Activated CD8-positive, alpha-beta T cell treated with anti-CD3 and anti-CD28 coated beads for 36 hours (primary cell): ENCODE results near the gene TCHHL1. TPM values are rescaled to one million over a fixed set of nuclear protein-coding genes. Genes with fewer than 3 reads are reported as not detected.

Experiments used
- ATAC-seq: fragments of 200-7000 bp; cut with Tn5 transposase; one replicate; pipeline ENCODE4 v1.10.0; 2021; ENCODE audit warnings: mild to moderate bottlenecking, moderate library complexity
- CTCF ChIA-PET: fragments of 350-600 bp; sonication (Branson Sonifier 250); formaldehyde crosslinking; loops from one replicate; lab custom pipeline; 2021; ENCODE audit warnings: antibody characterized with exemption; lab: Charles Lee
- POLR2A ChIA-PET: fragments of 350-600 bp; sonication (Branson Sonifier 250); formaldehyde crosslinking; loops from one replicate; lab custom pipeline; 2021; ENCODE audit warnings: antibody characterized with exemption; lab: Charles Lee
- DNase-seq: peaks from one replicate; pipeline ENCODE4 v3.0.0-alpha.2; 2020
- H3K27ac Mint-ChIP-seq: one replicate; pipeline ENCODE4 v1.8.0; 2021; ENCODE audit warnings: mild to moderate bottlenecking, mixed read lengths
- H3K27me3 Mint-ChIP-seq: one replicate; pipeline ENCODE4 v1.8.0; 2021; ENCODE audit warnings: mixed read lengths
- H3K36me3 Mint-ChIP-seq: one replicate; pipeline ENCODE4 v1.8.0; 2021; ENCODE audit warnings: low read depth, mixed read lengths
- H3K4me1 Mint-ChIP-seq: one replicate; pipeline ENCODE4 v1.8.0; 2021; ENCODE audit warnings: low read depth, mixed read lengths
- H3K4me3 Mint-ChIP-seq: one replicate; pipeline ENCODE4 v1.8.0; 2021; ENCODE audit warnings: mild to moderate bottlenecking, moderate library complexity, mixed read lengths
- H3K9me3 Mint-ChIP-seq: one replicate; pipeline ENCODE4 v1.8.0; 2021; ENCODE audit warnings: mixed read lengths
- intact Hi-C: fragments of 100-400 bp; cut with micrococcal nuclease; formaldehyde crosslinking; loops from one replicate; pipeline ENCODE4 v1.10.0; 2022
- total RNA-seq, 2 experiments: library from RNA; stranded (reverse); gene quantifications; one replicate each; pipeline ENCODE4 v1.2.3, GENCODE V29; 2021
- TF ChIP-seq, protein P1 (sequence below): fragments of 200-600 bp; IDR thresholded peaks from one replicate; pipeline ENCODE4 v1.8.0; 2022; ENCODE audit warnings: antibody characterized with exemption, mild to moderate bottlenecking

TCHHL1 gene
- total RNA-seq, 2 experiments from 2014 or later, result not detected

GRCh38 chr1:152111515-152111968 lies 22.7 kb upstream of the TCHHL1 start:
- H3K27ac Mint-ChIP-seq, result no peak overlapping the region
- H3K27me3 Mint-ChIP-seq, result peaks cover 20% of the 10 kb centered on the region
- H3K9me3 Mint-ChIP-seq, result no peaks in the 10 kb centered on the region
- POLR2A ChIA-PET, result interaction anchor here (1.1 to 1.4 kb wide), 5 partner anchors 9 to 259 kb away, joined by 3 to 5 read pairs (median 4); partner anchors contain the start of gene S100A11
- ATAC-seq (peak; percentile 49), DNase-seq (peak; percentile 45)
- intact Hi-C loops, result no loop called here
- TF ChIP-seq, protein P1, sequence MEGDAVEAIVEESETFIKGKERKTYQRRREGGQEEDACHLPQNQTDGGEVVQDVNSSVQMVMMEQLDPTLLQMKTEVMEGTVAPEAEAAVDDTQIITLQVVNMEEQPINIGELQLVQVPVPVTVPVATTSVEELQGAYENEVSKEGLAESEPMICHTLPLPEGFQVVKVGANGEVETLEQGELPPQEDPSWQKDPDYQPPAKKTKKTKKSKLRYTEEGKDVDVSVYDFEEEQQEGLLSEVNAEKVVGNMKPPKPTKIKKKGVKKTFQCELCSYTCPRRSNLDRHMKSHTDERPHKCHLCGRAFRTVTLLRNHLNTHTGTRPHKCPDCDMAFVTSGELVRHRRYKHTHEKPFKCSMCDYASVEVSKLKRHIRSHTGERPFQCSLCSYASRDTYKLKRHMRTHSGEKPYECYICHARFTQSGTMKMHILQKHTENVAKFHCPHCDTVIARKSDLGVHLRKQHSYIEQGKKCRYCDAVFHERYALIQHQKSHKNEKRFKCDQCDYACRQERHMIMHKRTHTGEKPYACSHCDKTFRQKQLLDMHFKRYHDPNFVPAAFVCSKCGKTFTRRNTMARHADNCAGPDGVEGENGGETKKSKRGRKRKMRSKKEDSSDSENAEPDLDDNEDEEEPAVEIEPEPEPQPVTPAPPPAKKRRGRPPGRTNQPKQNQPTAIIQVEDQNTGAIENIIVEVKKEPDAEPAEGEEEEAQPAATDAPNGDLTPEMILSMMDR, result no peak
- H3K36me3 Mint-ChIP-seq, result peaks cover 4% of the 10 kb centered on the region
- CTCF ChIA-PET, result interaction anchor here (0.9 to 8.9 kb wide), 10 partner anchors 9 to 347 kb away, joined by 3 to 82 read pairs (median 6); no protein-coding TSS in a partner anchor
- peaks cover 4% of the 10 kb centered on the region for H3K4me1 Mint-ChIP-seq
- no peak overlapping the region for H3K4me3 Mint-ChIP-seq

- ChIA-PET CTCF (interaction anchor here (1.1 to 8.9 kb wide), 9 partner anchors 22 to 348 kb away, joined by 3 to 82 read pairs (median 8); no protein-coding TSS in a partner anchor), POLR2A (interaction anchor here (0.7 to 1.4 kb wide), 5 partner anchors 8 to 347 kb away, joined by 3 to 5 read pairs (median 3); partner anchors contain the start of gene S100A11)
- Mint-ChIP-seq H3K4me3 (no peak overlapping the region), H3K27ac (no peak overlapping the region), H3K9me3 (no peaks in the 10 kb centered on the region), H3K27me3 (peaks cover 19% of the 10 kb centered on the region), H3K4me1 (peaks cover 4% of the 10 kb centered on the region), H3K36me3 (peaks cover 4% of the 10 kb centered on the region)
- peak; percentile 66 for ATAC-seq
- TF ChIP-seq, protein P1, result no peak
- DNase-seq, result peak; percentile 43
- intact Hi-C loops, result no loop called here
These were observed 22.1 kb upstream of the TCHHL1 start for GRCh38 chr1:152110860-152111514.

- H3K9me3 Mint-ChIP-seq, result no peaks in the 10 kb centered on the region
- intact Hi-C loops, result no loop called here
These were observed 21.5 kb upstream of the TCHHL1 start for GRCh38 chr1:152110365-152110859.

DNA sequence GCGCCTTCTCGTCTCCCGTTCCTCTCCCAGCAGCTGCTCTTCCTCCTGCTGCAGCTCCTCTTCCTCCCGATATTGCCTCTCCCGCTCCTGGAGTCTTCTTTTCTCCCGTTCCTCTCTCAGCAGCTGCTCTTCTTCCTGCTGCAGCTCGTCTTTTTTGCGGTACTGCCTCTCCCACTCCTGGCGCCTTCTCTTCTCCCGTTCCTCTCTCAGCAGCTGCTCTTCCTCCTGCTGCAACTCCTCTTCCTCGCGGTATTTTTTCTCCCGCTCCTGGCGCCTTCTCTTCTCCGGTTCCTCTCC lies 21.1 kb upstream of the TCHHL1 start:
- DNase-seq (no peak), ATAC-seq (no peak)
- Mint-ChIP-seq H3K27me3 (peaks cover 19% of the 10 kb centered on the region), H3K9me3 (no peaks in the 10 kb centered on the region), H3K27ac (no peak overlapping the region), H3K4me3 (no peak overlapping the region), H3K4me1 (peaks cover 4% of the 10 kb centered on the region), H3K36me3 (peaks cover 4% of the 10 kb centered on the region)
- ChIA-PET CTCF (interaction anchor here (1.3 to 8.9 kb wide), 7 partner anchors 57 to 349 kb away, joined by 3 to 82 read pairs (median 10); no protein-coding TSS in a partner anchor), POLR2A (interaction anchor here (1.3 kb wide), 1 partner anchor 50 kb away, joined by 3 read pairs; no protein-coding TSS in a partner anchor)
- TF ChIP-seq, protein P1, result no peak
- intact Hi-C loops, result no loop called here

More at GRCh38 chr1:152110365-152110859, 21.5 kb upstream of the TCHHL1 start:
- no peak overlapping the region for H3K4me3 Mint-ChIP-seq
- CTCF ChIA-PET, result interaction anchor here (1.1 to 8.9 kb wide), 9 partner anchors 23 to 348 kb away, joined by 3 to 82 read pairs (median 8); no protein-coding TSS in a partner anchor
- peaks cover 4% of the 10 kb centered on the region for H3K36me3 Mint-ChIP-seq
- peaks cover 4% of the 10 kb centered on the region for H3K4me1 Mint-ChIP-seq
- ATAC-seq, result peak; percentile 66
- POLR2A ChIA-PET, result interaction anchor here (0.7 to 1.3 kb wide), 3 partner anchors 30 to 348 kb away, joined by 3 to 5 read pairs (median 3); no protein-coding TSS in a partner anchor
- peak; percentile 44 for DNase-seq
- peaks cover 18% of the 10 kb centered on the region for H3K27me3 Mint-ChIP-seq
- no peak overlapping the region for H3K27ac Mint-ChIP-seq
- TF ChIP-seq, protein P1, result no peak
